SK-N-SH treated with all-trans-retinoic acid at 6 μM for 48 hours (cell line): ENCODE results near the gene NME1.

Experiments
- ATAC-seq: fragments of 200-7000 bp; cut with Tn5 transposase; 3 replicates; pipeline ENCODE4 v1.9.1; 2020; ENCODE audit warnings: mild to moderate bottlenecking, moderate library complexity
- ARNTL ChIP-seq: fragments of 450-650 bp; formaldehyde crosslinking; IDR thresholded peaks from 2 replicates; pipeline ENCODE4 v1.5.0; 2020; ENCODE audit warnings: low read depth, mild to moderate bottlenecking, moderate library complexity, borderline replicate concordance
- BACH2 ChIP-seq: fragments of 250-450 bp; sonication (Bioruptor Pico); IDR thresholded peaks from 2 replicates; pipeline ENCODE4 v1.9.0; 2021; ENCODE audit warnings: mild to moderate bottlenecking, borderline replicate concordance
- CSRNP3 ChIP-seq: fragments of 250-450 bp; sonication (Bioruptor Pico); IDR thresholded peaks from 2 replicates; pipeline ENCODE4 v1.5.1; 2021; ENCODE audit warnings: mild to moderate bottlenecking, moderate library complexity
- ESRRG ChIP-seq: fragments of 250-450 bp; sonication (Bioruptor Pico); IDR thresholded peaks from 2 replicates; pipeline ENCODE4 v1.6.1; 2021; ENCODE audit warnings: mild to moderate bottlenecking
- GLIS3 ChIP-seq: fragments of 250-450 bp; sonication (Bioruptor Pico); IDR thresholded peaks from 2 replicates; pipeline ENCODE4 v1.5.0; 2020; ENCODE audit warnings: mild to moderate bottlenecking, moderate library complexity
- ISL1 ChIP-seq: fragments of 250-450 bp; sonication (Bioruptor Pico); IDR thresholded peaks from 2 replicates; pipeline ENCODE4 v2.1.2; 2022; ENCODE audit warnings: mild to moderate bottlenecking, moderate library complexity
- OSR1 ChIP-seq: fragments of 250-450 bp; sonication (Bioruptor Pico); IDR thresholded peaks from 2 replicates; pipeline ENCODE4 v1.8.0; 2022; ENCODE audit warnings: moderate library complexity, mild to moderate bottlenecking, inconsistent platforms
- PATZ1 ChIP-seq: fragments of 250-450 bp; sonication (Bioruptor Pico); IDR thresholded peaks from 2 replicates; pipeline ENCODE4 v1.8.0; 2020; ENCODE audit warnings: mild to moderate bottlenecking, moderate library complexity, borderline replicate concordance
- POU6F1 ChIP-seq: fragments of 250-450 bp; sonication (Bioruptor Pico); IDR thresholded peaks from 2 replicates; pipeline ENCODE4 v1.8.0; 2021; ENCODE audit warnings: low read depth, mild to moderate bottlenecking, moderate library complexity, borderline replicate concordance
- PPARA ChIP-seq: fragments of 250-450 bp; sonication (Bioruptor Pico); IDR thresholded peaks from 2 replicates; pipeline ENCODE4 v1.5.0; 2020; ENCODE audit warnings: mild to moderate bottlenecking, borderline replicate concordance
- SNAI2 ChIP-seq: fragments of 250-450 bp; sonication (Bioruptor Pico); IDR thresholded peaks from 2 replicates; pipeline ENCODE4 v1.5.0; 2020; ENCODE audit warnings: mild to moderate bottlenecking, moderate library complexity
- TCF4 ChIP-seq: fragments of 250-450 bp; sonication (Bioruptor Pico); IDR thresholded peaks from 2 replicates; pipeline ENCODE4 v1.8.0; 2021; ENCODE audit warnings: mild to moderate bottlenecking, moderate library complexity, borderline replicate concordance
- TOX ChIP-seq: fragments of 250-450 bp; sonication (Bioruptor Pico); IDR thresholded peaks from 2 replicates; pipeline ENCODE4 v1.8.0; 2021; ENCODE audit warnings: mild to moderate bottlenecking, moderate library complexity, borderline replicate concordance
- TSHZ2 ChIP-seq: fragments of 250-450 bp; sonication (Bioruptor Pico); IDR thresholded peaks from 2 replicates; pipeline ENCODE4 v1.5.0; 2020; ENCODE audit warnings: mild to moderate bottlenecking, moderate library complexity
- ZFP3 ChIP-seq: fragments of 250-450 bp; sonication (Bioruptor Pico); IDR thresholded peaks from 2 replicates; pipeline ENCODE4 v1.5.0; 2020; ENCODE audit warnings: mild to moderate bottlenecking, moderate library complexity
- ZFP30 ChIP-seq: fragments of 450-650 bp; formaldehyde crosslinking; IDR thresholded peaks from 2 replicates; pipeline ENCODE4 v1.5.0; 2022; ENCODE audit warnings: mild to moderate bottlenecking, moderate library complexity
- ZNF565 ChIP-seq: fragments of 450-650 bp; formaldehyde crosslinking; conservative IDR thresholded peaks from 2 replicates; pipeline ENCODE4 v1.5.0; 2020; ENCODE audit warnings: low read depth, mild to moderate bottlenecking, moderate library complexity
- ZNF70 ChIP-seq: fragments of 450-650 bp; formaldehyde crosslinking; IDR thresholded peaks from 2 replicates; pipeline ENCODE4 v1.5.0; 2020; ENCODE audit warnings: mild to moderate bottlenecking, moderate library complexity

The NME1 gene

GRCh38 chr17:51189628-51190027 lies 36.3 kb downstream of the NME1 start (continued):
- no peak for TF ChIP-seq SNAI2 (CRISPR knock-in tag)
- no peak for TF ChIP-seq POU6F1 (CRISPR knock-in tag)
- TF ChIP-seq ZNF565 (CRISPR knock-in tag): no peak
- no peak for TF ChIP-seq ZFP3
- TF ChIP-seq PPARA (CRISPR knock-in tag): no peak
- no peak for TF ChIP-seq TCF4 (CRISPR knock-in tag)

GRCh38 chr17:51191895-51192294 lies 38.5 kb downstream of the NME1 start:
- no peak for ATAC-seq
- no peak for TF ChIP-seq CSRNP3

GRCh38 chr17:51197754-51198153 lies 44.4 kb downstream of the NME1 start:
- no peak for TF ChIP-seq PATZ1 (CRISPR knock-in tag)
- no peak for TF ChIP-seq TSHZ2
- no peak for TF ChIP-seq ARNTL
- TF ChIP-seq ZFP30 (CRISPR knock-in tag): no peak
- no peak for TF ChIP-seq ZNF565 (CRISPR knock-in tag)
- no peak for TF ChIP-seq CSRNP3
- no peak for TF ChIP-seq TCF4 (CRISPR knock-in tag)
- TF ChIP-seq OSR1 (CRISPR knock-in tag): no peak
- TF ChIP-seq ZFP3: no peak
- TF ChIP-seq SNAI2 (CRISPR knock-in tag): no peak
- no peak for TF ChIP-seq TOX
- TF ChIP-seq BACH2 (CRISPR knock-in tag): no peak
- no peak for TF ChIP-seq ZNF70 (CRISPR knock-in tag)
- no peak for TF ChIP-seq ISL1
- no peak for TF ChIP-seq POU6F1 (CRISPR knock-in tag)
- no peak for TF ChIP-seq PPARA (CRISPR knock-in tag)
- no peak for TF ChIP-seq ESRRG (CRISPR knock-in tag)
- no peak for TF ChIP-seq GLIS3 (CRISPR knock-in tag)
- TF ChIP-seq, all 23 proteins: peak for 0
- ATAC-seq: no peak
